Sciatic nerve (tissue), 2 donors: ENCODE results near the gene FAM135A. TPM values are rescaled to one million over a fixed set of nuclear protein-coding genes. Genes with fewer than 3 reads are reported as not detected.
"Not testable (repeated sequence)": the region's sequence is repeated elsewhere in the genome, so short reads cannot be mapped to it uniquely, and the experiment has no call there.

ENCODE experiments used
- ATAC-seq: fragments of 200-7000 bp; cut with Tn5 transposase; one replicate; pipeline ENCODE4 v1.9.1; 2020; ENCODE audit warnings: mild to moderate bottlenecking, moderate library complexity
- DNase-seq: peaks from one replicate; pipeline ENCODE4 v3.0.0-alpha.2; 2020; ENCODE audit warnings: low spot score
- intact Hi-C: fragments of 100-400 bp; cut with DNase I; formaldehyde crosslinking; loops from one replicate; pipeline ENCODE4 v1.14.2; 2022
- total RNA-seq: library from RNA; stranded (reverse); fragmentation: NEBNext Ultra II Directional; extraction: Animal tissue kit (Norgen Biotek cat#: 25700); gene quantifications from one replicate; pipeline ENCODE4 v1.2.1, GENCODE V29; 2021
- donor health status: DM: no; HTN: no; CAD: no.
- donor health status: DM: no; HTN: no; CAD: no.

Gene FAM135A
- total RNA-seq, 1 donor from 2014 or later, result 27.9 TPM

- ATAC-seq (no peak), DNase-seq (no peak)
- intact Hi-C loops, result no loop called here
Observed at GRCh38 chr6:70436320-70436719, 23.0 kb downstream of the FAM135A start.

GRCh38 chr6:70445001-70445400, 31.7 kb downstream of the FAM135A start:
- ATAC-seq (no peak), DNase-seq (no peak)
- intact Hi-C loops, result no loop called here

GRCh38 chr6:70447343-70448070, 34.2 kb downstream of the FAM135A start:
- DNase-seq, ATAC-seq, intact Hi-C loops: not testable (repeated sequence)

- intact Hi-C loops, DNase-seq, ATAC-seq: not testable (repeated sequence)
Observed at GRCh38 chr6:70453899-70454298, 40.6 kb downstream of the FAM135A start.

- ATAC-seq, result no peak
Observed at GRCh38 chr6:70456735-70457134, 43.4 kb downstream of the FAM135A start.

GRCh38 chr6:70459235-70459634, 45.9 kb downstream of the FAM135A start:
- ATAC-seq (no peak), DNase-seq (no peak)
- intact Hi-C loops, result no loop called here

More at GRCh38 chr6:70456735-70457134, 43.4 kb downstream of the FAM135A start:
- no peak for DNase-seq
- intact Hi-C loops, result no loop called here

GRCh38 chr6:70459699-70460098, 46.4 kb downstream of the FAM135A start:
- intact Hi-C loops, ATAC-seq: not testable (repeated sequence)

GRCh38 chr6:70470016-70470415, 56.7 kb downstream of the FAM135A start:
- intact Hi-C loops, result no loop called here
- ATAC-seq (no peak), DNase-seq (no peak)

More at GRCh38 chr6:70459699-70460098, 46.4 kb downstream of the FAM135A start:
- not testable (repeated sequence) for DNase-seq

GRCh38 chr6:70470510-70470909, 57.2 kb downstream of the FAM135A start:
- DNase-seq, intact Hi-C loops, ATAC-seq: not testable (repeated sequence)

- intact Hi-C loops, result no loop called here
- DNase-seq (no peak), ATAC-seq (no peak)
Observed at GRCh38 chr6:70474751-70475150, 61.4 kb downstream of the FAM135A start.

GRCh38 chr6:70479236-70479635, 65.9 kb downstream of the FAM135A start:
- intact Hi-C loops, result no loop called here
- no peak for DNase-seq
- ATAC-seq, result no peak

GRCh38 chr6:70486638-70487037, 73.3 kb downstream of the FAM135A start:
- intact Hi-C loops, result not testable (repeated sequence)

GRCh38 chr6:70489364-70489763, 76.1 kb downstream of the FAM135A start:
- intact Hi-C loops, result no loop called here
- DNase-seq (no peak), ATAC-seq (no peak)

More at GRCh38 chr6:70486638-70487037, 73.3 kb downstream of the FAM135A start:
- not testable (repeated sequence) for ATAC-seq, DNase-seq

GRCh38 chr6:70494833-70495232, 81.5 kb downstream of the FAM135A start:
- DNase-seq, result no peak
- intact Hi-C loops, result no loop called here
- ATAC-seq, result no peak

GRCh38 chr6:70495790-70496189, 82.5 kb downstream of the FAM135A start:
- DNase-seq, ATAC-seq, intact Hi-C loops: not testable (repeated sequence)

- no peak for DNase-seq
- no peak for ATAC-seq
- intact Hi-C loops, result no loop called here
Observed at GRCh38 chr6:70502484-70502883, 89.2 kb downstream of the FAM135A start.

GRCh38 chr6:70503813-70504465, 90.6 kb downstream of the FAM135A start:
- intact Hi-C loops, result no loop called here
- ATAC-seq (no peak), DNase-seq (no peak)

- intact Hi-C loops, result no loop called here
- ATAC-seq (no peak), DNase-seq (no peak)
Observed at GRCh38 chr6:70506321-70506720, 93.0 kb downstream of the FAM135A start.

- DNase-seq (no peak), ATAC-seq (no peak)
- intact Hi-C loops, result no loop called here
Observed at GRCh38 chr6:70507161-70507560, 93.9 kb downstream of the FAM135A start.

GRCh38 chr6:70508953-70509352, 95.6 kb downstream of the FAM135A start:
- intact Hi-C loops, result no loop called here
- ATAC-seq (no peak), DNase-seq (no peak)
